HepG2 (cell line): ENCODE measurements around the gene SERPINE2. TPM values are rescaled to one million over a fixed set of nuclear protein-coding genes. Genes with fewer than 3 reads are reported as not detected.

ENCODE experiments used
- BCL6 ChIP-seq: IDR thresholded peaks from 2 replicates; pipeline ENCODE4 v1.6.1; 2016; ENCODE audit warnings: missing genetic modification reagents, missing compliant biosample characterization
- CBFB ChIP-seq: sonication (generic); formaldehyde crosslinking; IDR thresholded peaks from 2 replicates; pipeline ENCODE4 v1.4.0; 2020; ENCODE audit warnings: missing genetic modification reagents
- CC2D1A ChIP-seq: sonication (generic); formaldehyde crosslinking; IDR thresholded peaks from 2 replicates; pipeline ENCODE4 v1.8.1; 2023; ENCODE audit warnings: mild to moderate bottlenecking, missing genetic modification reagents
- GATAD1 ChIP-seq: IDR thresholded peaks from 2 replicates; pipeline ENCODE4 v1.6.1; 2016; ENCODE audit warnings: missing genetic modification reagents, missing compliant biosample characterization
- JDP2 ChIP-seq: sonication (generic); formaldehyde crosslinking; IDR thresholded peaks from 2 replicates; pipeline ENCODE4 v1.8.1; 2022; ENCODE audit warnings: missing genetic modification reagents, borderline replicate concordance
- MAZ ChIP-seq, 2 experiments: sonication (generic) in 1 of 2; formaldehyde crosslinking in 1 of 2; IDR thresholded peaks; 2 replicates each; pipeline versions ENCODE4 v1.5.0 to v1.6.1; 2012 to 2020; ENCODE audit warnings: low read depth in 2 of 2, mild to moderate bottlenecking in 2 of 2, borderline replicate concordance in 1 of 2, improper control_type of control experiment in 1 of 2, low read length in 1 of 2, missing genetic modification reagents in 1 of 2, moderate library complexity in 1 of 2
- NFIC ChIP-seq: IDR thresholded peaks from 2 replicates; pipeline ENCODE4 v1.6.1; 2012; ENCODE audit warnings: mild to moderate bottlenecking, low read length, inconsistent platforms
- PAF1 ChIP-seq: IDR thresholded peaks from 2 replicates; pipeline ENCODE4 v1.6.1; 2016; ENCODE audit warnings: missing genetic modification reagents, missing compliant biosample characterization
- PLRG1 ChIP-seq: fragments of 450-650 bp; conservative IDR thresholded peaks from 2 replicates; pipeline ENCODE4 v1.6.1; 2016
- RFX3 ChIP-seq: IDR thresholded peaks from 2 replicates; pipeline ENCODE4 v1.6.1; 2016; ENCODE audit warnings: missing biosample characterization, missing genetic modification reagents
- RFX5 ChIP-seq: IDR thresholded peaks from 2 replicates; pipeline ENCODE4 v1.6.1; 2011; ENCODE audit warnings: low read depth, low read length, improper control_type of control experiment
- SKIL ChIP-seq: sonication (generic); formaldehyde crosslinking; IDR thresholded peaks from 2 replicates; pipeline ENCODE4 v1.8.0; 2022; ENCODE audit warnings: missing genetic modification reagents, mild to moderate bottlenecking, moderate library complexity, borderline replicate concordance
- SMARCC2 ChIP-seq: fragments of 450-650 bp; IDR thresholded peaks from 2 replicates; pipeline ENCODE4 v1.6.1; 2017; ENCODE audit warnings: antibody characterized with exemption, mild to moderate bottlenecking
- SP1 ChIP-seq, 2 experiments: fragments of 450-650 bp in 1 of 2; sonication (generic) in 1 of 2; formaldehyde crosslinking in 1 of 2; IDR thresholded peaks; 2 replicates each; pipeline versions ENCODE4 v1.4.0 to v1.6.1; 2016 to 2020; ENCODE audit warnings: missing genetic modification reagents in 1 of 2
- TEAD2 ChIP-seq: sonication (generic); formaldehyde crosslinking; IDR thresholded peaks from 2 replicates; pipeline ENCODE4 v1.9.0; 2021; ENCODE audit warnings: missing genetic modification reagents
- THAP8 ChIP-seq: sonication (generic); formaldehyde crosslinking; IDR thresholded peaks from 2 replicates; pipeline ENCODE4 v1.5.1; 2020; ENCODE audit warnings: missing genetic modification reagents, mild to moderate bottlenecking, borderline replicate concordance
- U2AF2 ChIP-seq: fragments of 200-400 bp; formaldehyde crosslinking; IDR thresholded peaks from 2 replicates; pipeline ENCODE4 v1.6.1; 2017; ENCODE audit warnings: low read depth, mild to moderate bottlenecking, low read length
- ZFP37 ChIP-seq: sonication (generic); formaldehyde crosslinking; IDR thresholded peaks from 2 replicates; pipeline ENCODE4 v1.4.0; 2020; ENCODE audit warnings: missing genetic modification reagents, borderline replicate concordance
- ZMYM4 ChIP-seq: sonication (generic); formaldehyde crosslinking; IDR thresholded peaks from 2 replicates; pipeline ENCODE4 v1.8.1; 2023; ENCODE audit warnings: mild to moderate bottlenecking, missing genetic modification reagents
- ZNF329 ChIP-seq: sonication (generic); formaldehyde crosslinking; IDR thresholded peaks from 2 replicates; pipeline ENCODE4 v1.9.0; 2021; ENCODE audit warnings: low read depth, mild to moderate bottlenecking, missing genetic modification reagents
- ZNF766 ChIP-seq: sonication (generic); formaldehyde crosslinking; IDR thresholded peaks from 2 replicates; pipeline ENCODE4 v1.5.0; 2020; ENCODE audit warnings: missing genetic modification reagents, borderline replicate concordance
- ZNF768 ChIP-seq: sonication (generic); formaldehyde crosslinking; IDR thresholded peaks from 2 replicates; pipeline ENCODE4 v1.4.0; 2020; ENCODE audit warnings: missing genetic modification reagents
- ZNF776 ChIP-seq: sonication (generic); formaldehyde crosslinking; IDR thresholded peaks from 2 replicates; pipeline ENCODE4 v1.4.0; 2020; ENCODE audit warnings: mild to moderate bottlenecking, missing genetic modification reagents
- polyA plus RNA-seq, 8 experiments: library from polyadenylated mRNA; depleted of rRNA in 3 of 8; stranded (reverse) in 7 of 8; unstranded in 1 of 8; fragments of >200 nt; fragmentation: Illumina TruSeq in 4 of 8; extraction: Trizol in 4 of 8; gene quantifications; 2 replicates each; pipeline versions ENCODE4 v1.2.1 to v1.2.3, GENCODE V29; 2011 to 2016; ENCODE audit warnings: low read depth in 4 of 8, missing spikeins in 1 of 8, mixed read lengths in 1 of 8; ENCODE audit not compliant: insufficient read depth in 1 of 8
- total RNA-seq, 5 experiments: library from RNA; depleted of rRNA; stranded (reverse); fragments of >200 nt; fragmentation: Illumina TruSeq; extraction: Trizol; gene quantifications; 2 replicates each; pipeline ENCODE4 v1.2.3, GENCODE V29; 2016; ENCODE audit warnings: low read depth in 1 of 5
- TF ChIP-seq, protein P1 (sequence below): sonication (generic); formaldehyde crosslinking; IDR thresholded peaks from 2 replicates; pipeline ENCODE4 v1.5.0; 2020; ENCODE audit warnings: mild to moderate bottlenecking, missing genetic modification reagents
- TF ChIP-seq, protein P2 (sequence below): sonication (generic); formaldehyde crosslinking; IDR thresholded peaks from 2 replicates; pipeline ENCODE4 v1.5.0; 2020; ENCODE audit warnings: missing genetic modification reagents

Gene SERPINE2
- total and polyA plus RNA-seq, 2 of the 13 experiments (the other 11 are each of a cell fraction or from before 2014, with no cell fraction given): 7.9 to 18.1 TPM

- TF ChIP-seq MAZ (IDR thresholded peaks at IDR 0.05; ENCODE audit: borderline replicate concordance, low read depth, low read length): peak; percentile 96
- TF ChIP-seq MAZ (CRISPR knock-in tag; IDR thresholded peaks at IDR 0.05; ENCODE audit: low read depth): peak; percentile 99
- no peak for TF ChIP-seq RFX3 (CRISPR knock-in tag)
- 0 out of 2 replicates have a peak, but pooled peaks have one; percentile 73 for TF ChIP-seq ZFP37 (CRISPR knock-in tag)
- no peak for TF ChIP-seq CC2D1A (CRISPR knock-in tag)
- peak; percentile 98 for TF ChIP-seq ZNF766 (CRISPR knock-in tag)
- peak; percentile 95 for TF ChIP-seq SKIL
- TF ChIP-seq ZNF776: peak; percentile 88
- peak; percentile 85; the same call in 1 of the 2 replicates for TF ChIP-seq ZNF768
- no peak; the same call in none of the 2 replicates for TF ChIP-seq RFX5
- TF ChIP-seq U2AF2: no peak
- TF ChIP-seq SP1 (IDR thresholded peaks at IDR 0.05): no peak
- TF ChIP-seq SP1 (CRISPR knock-in tag; IDR thresholded peaks at IDR 0.05): peak; percentile 73
- TF ChIP-seq PAF1 (CRISPR knock-in tag): no peak
- TF ChIP-seq GATAD1 (CRISPR knock-in tag): peak; percentile 86
- TF ChIP-seq CBFB (CRISPR knock-in tag): peak; percentile 96
- no peak for TF ChIP-seq TEAD2 (CRISPR knock-in tag)
- TF ChIP-seq JDP2 (CRISPR knock-in tag): peak; percentile 84; the same call in 1 of the 2 replicates
- no peak; the same call in 1 of the 2 replicates for TF ChIP-seq NFIC
- peak; percentile 85; the same call in 1 of the 2 replicates for TF ChIP-seq BCL6 (CRISPR knock-in tag)
- TF ChIP-seq ZMYM4 (CRISPR knock-in tag): peak; percentile 96
- TF ChIP-seq PLRG1: no peak
- TF ChIP-seq, protein P1, sequence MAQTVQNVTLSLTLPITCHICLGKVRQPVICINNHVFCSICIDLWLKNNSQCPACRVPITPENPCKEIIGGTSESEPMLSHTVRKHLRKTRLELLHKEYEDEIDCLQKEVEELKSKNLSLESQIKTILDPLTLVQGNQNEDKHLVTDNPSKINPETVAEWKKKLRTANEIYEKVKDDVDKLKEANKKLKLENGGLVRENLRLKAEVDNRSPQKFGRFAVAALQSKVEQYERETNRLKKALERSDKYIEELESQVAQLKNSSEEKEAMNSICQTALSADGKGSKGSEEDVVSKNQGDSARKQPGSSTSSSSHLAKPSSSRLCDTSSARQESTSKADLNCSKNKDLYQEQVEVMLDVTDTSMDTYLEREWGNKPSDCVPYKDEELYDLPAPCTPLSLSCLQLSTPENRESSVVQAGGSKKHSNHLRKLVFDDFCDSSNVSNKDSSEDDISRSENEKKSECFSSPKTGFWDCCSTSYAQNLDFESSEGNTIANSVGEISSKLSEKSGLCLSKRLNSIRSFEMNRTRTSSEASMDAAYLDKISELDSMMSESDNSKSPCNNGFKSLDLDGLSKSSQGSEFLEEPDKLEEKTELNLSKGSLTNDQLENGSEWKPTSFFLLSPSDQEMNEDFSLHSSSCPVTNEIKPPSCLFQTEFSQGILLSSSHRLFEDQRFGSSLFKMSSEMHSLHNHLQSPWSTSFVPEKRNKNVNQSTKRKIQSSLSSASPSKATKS: no peak; the same call in 1 of the 2 replicates
- no peak for TF ChIP-seq SMARCC2
- TF ChIP-seq ZNF329 (CRISPR knock-in tag): peak; percentile 93
- TF ChIP-seq, protein P2, sequence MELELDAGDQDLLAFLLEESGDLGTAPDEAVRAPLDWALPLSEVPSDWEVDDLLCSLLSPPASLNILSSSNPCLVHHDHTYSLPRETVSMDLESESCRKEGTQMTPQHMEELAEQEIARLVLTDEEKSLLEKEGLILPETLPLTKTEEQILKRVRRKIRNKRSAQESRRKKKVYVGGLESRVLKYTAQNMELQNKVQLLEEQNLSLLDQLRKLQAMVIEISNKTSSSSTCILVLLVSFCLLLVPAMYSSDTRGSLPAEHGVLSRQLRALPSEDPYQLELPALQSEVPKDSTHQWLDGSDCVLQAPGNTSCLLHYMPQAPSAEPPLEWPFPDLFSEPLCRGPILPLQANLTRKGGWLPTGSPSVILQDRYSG (CRISPR knock-in tag): no peak
- TF ChIP-seq THAP8 (CRISPR knock-in tag): peak; percentile 47
Observed at GRCh38 chr2:223944703-223945531, 94.2 kb downstream of the SERPINE2 start, which contains the start of gene WDFY1 (continued).
